Activated T-cell treated with anti-CD3 and anti-CD28 coated beads for 1 hour (primary cell): ENCODE data around the gene KRT73.

Source experiments
- DNase-seq: peaks from one replicate; pipeline ENCODE4 v3.0.0-alpha.2; 2020; ENCODE audit warnings: low read depth

The KRT73 gene

GRCh38 chr12:52645120-52645761 is 26.9 kb upstream of the KRT73 start:
- peak; percentile 21 for DNase-seq

- no peak for DNase-seq
Measured at GRCh38 chr12:52644078-52644415, 25.7 kb upstream of the KRT73 start.

- no peak for DNase-seq
Measured at GRCh38 chr12:52643233-52644077, 25.1 kb upstream of the KRT73 start.

GRCh38 chr12:52641468-52641867 is 23.1 kb upstream of the KRT73 start:
- no peak for DNase-seq

- no peak for DNase-seq
Measured at GRCh38 chr12:52637299-52637698, 18.9 kb upstream of the KRT73 start.

GRCh38 chr12:52636592-52637258 is 18.4 kb upstream of the KRT73 start:
- no peak for DNase-seq

GRCh38 chr12:52636189-52636588 is 17.8 kb upstream of the KRT73 start:
- DNase-seq, result no peak

GRCh38 chr12:52634266-52635056 is 16.1 kb upstream of the KRT73 start:
- DNase-seq, result no peak

- no peak for DNase-seq
Measured at GRCh38 chr12:52633383-52633782, 15.0 kb upstream of the KRT73 start.

- no peak for DNase-seq
Measured at GRCh38 chr12:52632656-52633055, 14.3 kb upstream of the KRT73 start.

- DNase-seq, result no peak
Measured at GRCh38 chr12:52631676-52632459, 13.5 kb upstream of the KRT73 start.

GRCh38 chr12:52631264-52631663 is 12.9 kb upstream of the KRT73 start:
- no peak for DNase-seq

GRCh38 chr12:52630599-52631200 is 12.3 kb upstream of the KRT73 start:
- DNase-seq, result no peak

GRCh38 chr12:52630008-52630500 is 11.7 kb upstream of the KRT73 start:
- DNase-seq, result no peak

- no peak for DNase-seq
Measured at GRCh38 chr12:52629281-52630007, 11.1 kb upstream of the KRT73 start.

- DNase-seq, result no peak
Measured at GRCh38 chr12:52628841-52629240, 10.5 kb upstream of the KRT73 start.

GRCh38 chr12:52628111-52628507 is 9.8 kb upstream of the KRT73 start:
- DNase-seq, result no peak

GRCh38 chr12:52627395-52628110 is 9.2 kb upstream of the KRT73 start:
- DNase-seq, result no peak

GRCh38 chr12:52622349-52622748 is 4.0 kb upstream of the KRT73 start:
- no peak for DNase-seq

- DNase-seq, result no peak
Measured at GRCh38 chr12:52618866-52619265, 507 bp upstream of the KRT73 start.
